OCI-LY7 (cell line): ENCODE data around the gene B4GALNT2. TPM values are rescaled to one million over a fixed set of nuclear protein-coding genes. Genes with fewer than 3 reads are reported as not detected.

Experiments used
- BruUV-seq: library from RNA; stranded (reverse); fragments of 400-500 nt; replicated peaks from 2 replicates; lab custom pipeline; 2021; lab: Mats Ljungman, UMichigan
- CTCF ChIA-PET: fragments of 300-600 bp; sonication (Branson Sonifier 250); formaldehyde crosslinking; loops from one replicate; lab custom pipeline; 2022; ENCODE audit warnings: antibody characterized with exemption; ENCODE audit not compliant: unreplicated experiment; lab: Charles Lee
- POLR2A ChIA-PET: fragments of 300-600 bp; sonication (Branson Sonifier 250); formaldehyde crosslinking; loops from one replicate; lab custom pipeline; 2022; ENCODE audit warnings: antibody characterized with exemption; lab: Charles Lee
- DNase-seq: peaks from one replicate; pipeline ENCODE4 v3.0.0-alpha.2; 2015; ENCODE audit warnings: low spot score
- H2AFZ ChIP-seq: fragments of 200-600 bp; sonication (generic), shearing (Covaris generic); 2 replicates; pipeline ENCODE4 v1.6.1; 2014; ENCODE audit warnings: mild to moderate bottlenecking, antibody characterized with exemption, low read length, moderate library complexity
- H3K27ac ChIP-seq: fragments of 200-600 bp; sonication (generic); 2 replicates; pipeline ENCODE4 v1.5.1; 2014; ENCODE audit warnings: mixed run types, low read depth, mild to moderate bottlenecking, moderate library complexity, low read length, inconsistent platforms; ENCODE audit not compliant: poor library complexity, severe bottlenecking
- H3K36me3 ChIP-seq: fragments of 200-600 bp; sonication (generic); 2 replicates; pipeline ENCODE4 v1.6.1; 2014; ENCODE audit warnings: mild to moderate bottlenecking, antibody characterized with exemption, low read length, moderate library complexity, mixed read lengths; ENCODE audit not compliant: insufficient read depth
- H3K4me1 ChIP-seq: fragments of 200-600 bp; sonication (generic); 2 replicates; pipeline ENCODE4 v1.5.1; 2014; ENCODE audit warnings: mild to moderate bottlenecking, low read length; ENCODE audit not compliant: insufficient read depth, poor library complexity, severe bottlenecking
- H3K4me2 ChIP-seq: fragments of 200-600 bp; sonication (generic); 2 replicates; pipeline ENCODE4 v1.6.1; 2014; ENCODE audit warnings: mild to moderate bottlenecking, low read length
- H3K4me3 ChIP-seq: fragments of 200-600 bp; sonication (generic); 2 replicates; pipeline ENCODE4 v1.5.1; 2014; ENCODE audit warnings: mild to moderate bottlenecking, low read depth, low read length; ENCODE audit not compliant: poor library complexity, severe bottlenecking
- H3K79me2 ChIP-seq: fragments of 200-600 bp; sonication (generic); 2 replicates; pipeline ENCODE4 v1.6.1; 2016; ENCODE audit warnings: low read depth, mild to moderate bottlenecking, low read length, moderate library complexity, mixed read lengths; ENCODE audit not compliant: insufficient read depth
- H3K9me2 ChIP-seq: fragments of 200-600 bp; sonication (generic); 2 replicates; pipeline ENCODE4 v1.6.1; 2016; ENCODE audit warnings: mild to moderate bottlenecking, low read length, mixed read lengths; ENCODE audit not compliant: insufficient read depth
- H3K9me3 ChIP-seq: fragments of 200-600 bp; sonication (generic); 2 replicates; pipeline ENCODE4 v1.6.1; 2014; ENCODE audit warnings: mild to moderate bottlenecking, mixed run types, low read length, mixed read lengths
- H4K20me1 ChIP-seq: fragments of 200-600 bp; sonication (generic); 2 replicates; pipeline ENCODE4 v1.6.1; 2014; ENCODE audit warnings: mild to moderate bottlenecking, antibody characterized with exemption, low read length, moderate library complexity, mixed read lengths; ENCODE audit not compliant: insufficient read depth
- CTCF ChIP-seq: fragments of 200-600 bp; sonication (generic); conservative IDR thresholded peaks from 2 replicates; pipeline ENCODE4 v1.5.1; 2014; ENCODE audit warnings: mild to moderate bottlenecking, antibody characterized with exemption, low read length, moderate library complexity, mixed read lengths
- EZH2phosphoT487 ChIP-seq: fragments of 200-600 bp; sonication (generic); IDR thresholded peaks from 2 replicates; pipeline ENCODE4 v1.6.1; 2018; ENCODE audit warnings: low read depth, borderline replicate concordance, mild to moderate bottlenecking, mixed run types, antibody characterized with exemption, low read length, moderate library complexity, mixed read lengths
- intact Hi-C: fragments of 100-400 bp; cut with micrococcal nuclease; formaldehyde crosslinking; loops from one replicate; pipeline ENCODE4 v1.10.0; 2022; ENCODE audit not compliant: unreplicated experiment
- total RNA-seq, 2 experiments: library from RNA; depleted of rRNA in 1 of 2; stranded (reverse); fragments of >200 nt in 1 of 2; shearing (Covaris generic) in 1 of 2; gene quantifications; 2 replicates each; pipeline ENCODE4 v1.2.3, GENCODE V29; 2014 to 2022

B4GALNT2 gene
- total RNA-seq, 2 experiments from 2014 or later = not detected

GRCh38 chr17:49224198-49224996, 91.8 kb downstream of the B4GALNT2 start:
- no TSS peak for BruUV-seq

GRCh38 chr17:49224997-49225337, 92.4 kb downstream of the B4GALNT2 start:
- Histone ChIP-seq H4K20me1 (no peaks in the 10 kb centered on the region), H2AFZ (no peak overlapping the region), H3K9me3 (no peaks in the 10 kb centered on the region), H3K27ac (no peak overlapping the region), H3K79me2 (no peaks in the 10 kb centered on the region), H3K4me1 (peaks cover 17% of the 10 kb centered on the region), H3K36me3 (peaks cover 26% of the 10 kb centered on the region), H3K4me2 (no peak overlapping the region), H3K4me3 (no peak overlapping the region), H3K9me2 (no peaks in the 10 kb centered on the region)
- ChIA-PET POLR2A (no interaction called here), CTCF (no interaction called here)
- intact Hi-C loops = no loop called here
- TF ChIP-seq EZH2phosphoT487 (no peak), CTCF (no peak)
- BruUV-seq = no TSS peak
- no peak for DNase-seq

More at GRCh38 chr17:49224198-49224996, 91.8 kb downstream of the B4GALNT2 start:
- ChIA-PET POLR2A (interaction anchor here (0.5 kb wide), 1 partner anchor 72 kb away, joined by 3 read pairs; no protein-coding TSS in a partner anchor), CTCF (no interaction called here)
- no peak overlapping the region for H2AFZ ChIP-seq
- no peaks in the 10 kb centered on the region for H4K20me1 ChIP-seq
- peaks cover 32% of the 10 kb centered on the region for H3K36me3 ChIP-seq
- intact Hi-C loops = no loop called here
- TF ChIP-seq EZH2phosphoT487 (no peak), CTCF (no peak)
- H3K9me2 ChIP-seq = no peaks in the 10 kb centered on the region
- peaks cover 20% of the 10 kb centered on the region for H3K4me1 ChIP-seq
- DNase-seq = peak; percentile 49
- H3K27ac ChIP-seq = no peak overlapping the region
- peak overlapping the region; percentile 53; the same call in 1 of the 2 replicates for H3K4me2 ChIP-seq
- H3K4me3 ChIP-seq = peak overlapping the region; percentile 35
- no peaks in the 10 kb centered on the region for H3K79me2 ChIP-seq
- H3K9me3 ChIP-seq = no peaks in the 10 kb centered on the region
